Measurements from ENCODE around the gene PSG4.
"Not testable (repeated sequence)": the region's sequence is repeated elsewhere in the genome, so short reads cannot be mapped to it uniquely, and the experiment has no call there.

DNA sequence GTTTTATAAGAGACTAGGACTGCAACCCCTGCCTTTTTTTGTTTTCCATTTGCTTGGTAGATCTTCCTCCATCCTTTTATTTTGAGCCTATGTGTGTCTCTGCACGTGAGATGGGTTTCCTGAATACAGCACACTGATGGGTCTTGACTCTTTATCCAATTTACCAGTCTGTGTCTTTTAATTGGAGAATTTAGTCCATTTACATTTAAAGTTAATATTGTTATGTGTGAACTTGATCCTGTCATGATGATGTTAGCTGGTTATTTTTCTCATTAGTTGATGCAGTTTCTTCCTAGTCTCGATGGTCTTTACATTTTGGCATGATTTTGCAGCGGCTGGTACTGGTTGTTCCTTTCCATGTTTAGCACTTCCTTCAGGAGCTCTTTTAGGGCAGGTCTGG, 40.4 kb upstream of the PSG4 start:
- TF ChIP-seq, protein P1, sequence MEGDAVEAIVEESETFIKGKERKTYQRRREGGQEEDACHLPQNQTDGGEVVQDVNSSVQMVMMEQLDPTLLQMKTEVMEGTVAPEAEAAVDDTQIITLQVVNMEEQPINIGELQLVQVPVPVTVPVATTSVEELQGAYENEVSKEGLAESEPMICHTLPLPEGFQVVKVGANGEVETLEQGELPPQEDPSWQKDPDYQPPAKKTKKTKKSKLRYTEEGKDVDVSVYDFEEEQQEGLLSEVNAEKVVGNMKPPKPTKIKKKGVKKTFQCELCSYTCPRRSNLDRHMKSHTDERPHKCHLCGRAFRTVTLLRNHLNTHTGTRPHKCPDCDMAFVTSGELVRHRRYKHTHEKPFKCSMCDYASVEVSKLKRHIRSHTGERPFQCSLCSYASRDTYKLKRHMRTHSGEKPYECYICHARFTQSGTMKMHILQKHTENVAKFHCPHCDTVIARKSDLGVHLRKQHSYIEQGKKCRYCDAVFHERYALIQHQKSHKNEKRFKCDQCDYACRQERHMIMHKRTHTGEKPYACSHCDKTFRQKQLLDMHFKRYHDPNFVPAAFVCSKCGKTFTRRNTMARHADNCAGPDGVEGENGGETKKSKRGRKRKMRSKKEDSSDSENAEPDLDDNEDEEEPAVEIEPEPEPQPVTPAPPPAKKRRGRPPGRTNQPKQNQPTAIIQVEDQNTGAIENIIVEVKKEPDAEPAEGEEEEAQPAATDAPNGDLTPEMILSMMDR (IDR thresholded peaks at IDR 0.05; ENCODE audit: low read length) = not testable (repeated sequence)
- not testable (repeated sequence) for TF ChIP-seq EZH2 (optimal IDR thresholded peaks at IDR 0.05; ENCODE audit: low read depth, low read length); EZH2phosphoT487 (IDR thresholded peaks at IDR 0.05; ENCODE audit: low read length)

All from MM.1S (cell line).